H1 (cell line): ENCODE measurements around the gene GLUL. TPM values are rescaled to one million over a fixed set of nuclear protein-coding genes. Genes with fewer than 3 reads are reported as not detected.

Source experiments
- FOSL1 ChIP-seq: IDR thresholded peaks from 2 replicates; pipeline ENCODE4 v1.6.1; 2011; ENCODE audit warnings: mild to moderate bottlenecking, low read depth, low read length, moderate library complexity; ENCODE audit not compliant: insufficient read depth
- polyA plus RNA-seq, 7 experiments: library from polyadenylated mRNA; depleted of rRNA in 3 of 7; stranded (reverse) in 5 of 7; unstranded in 2 of 7; fragments of >200 nt in 5 of 7; fragments of 200-250 nt in 2 of 7; gene quantifications; 1 replicate in 5 of 7; 2 replicates in 1 of 7; 4 replicates in 1 of 7; pipeline versions ENCODE4 v1.2.1 to v1.2.3, GENCODE V29; 2011 to 2013; ENCODE audit warnings: missing spikeins in 2 of 7, mixed read lengths in 2 of 7
- total RNA-seq: library from RNA; stranded (reverse); fragmentation: NEBNext Ultra II Directional; extraction: Animal tissue kit (Norgen Biotek cat#: 25700); gene quantifications from 2 replicates; pipeline ENCODE4 v1.2.1, GENCODE V29; 2021

The GLUL gene
- total and polyA plus RNA-seq, 2 of the 8 experiments (the other 6 are each of a cell fraction or from before 2014, with no cell fraction given): 261 to 453 TPM

GRCh38 chr1:182368903-182369302 lies 22.7 kb downstream of the GLUL start (continued):
- TF ChIP-seq FOSL1: no peak
